GM21825 (cell line): Measurements from ENCODE around the gene PLA2G3.

Experiments
- ATAC-seq: cut with Tn5 transposase; IDR thresholded peaks from one replicate; pipeline ENCODE4 v1.9.1; 2021; ENCODE audit warnings: mild to moderate bottlenecking, moderate library complexity; ENCODE audit not compliant: unreplicated experiment

The PLA2G3 gene

DNA sequence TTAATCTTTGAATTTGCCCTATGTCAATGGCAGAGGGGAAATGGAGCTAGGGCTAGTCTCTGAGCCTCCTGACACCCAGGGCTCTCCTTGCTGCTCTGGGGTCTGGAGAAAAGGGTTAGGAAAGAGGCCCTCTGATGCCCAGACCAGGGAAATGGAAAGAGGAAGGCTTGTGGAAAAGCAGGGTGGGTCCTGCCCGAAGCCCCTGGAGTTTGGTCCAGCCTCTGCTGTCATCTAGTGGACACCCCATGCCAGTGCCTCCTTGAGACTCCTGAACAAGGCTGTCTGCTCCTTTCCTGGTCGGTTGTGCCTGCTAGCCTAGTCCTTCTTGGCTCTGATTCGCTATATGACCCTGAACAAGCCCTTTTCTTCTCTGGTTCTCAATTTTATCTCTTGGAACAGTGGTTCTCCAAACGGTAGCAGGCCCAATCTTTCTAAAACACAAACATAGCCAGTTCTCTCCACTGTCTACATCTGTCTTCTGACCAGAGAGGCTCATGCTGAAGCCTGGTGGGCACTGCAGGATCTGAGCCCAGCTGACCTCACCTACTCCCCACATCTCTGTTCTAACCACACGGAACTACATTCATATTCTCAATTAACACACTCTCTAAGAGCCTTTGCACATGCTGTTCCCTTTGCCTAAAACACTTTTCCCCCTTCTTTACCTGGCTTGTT is 8.8 kb upstream of the PLA2G3 start:
- no peak for ATAC-seq

DNA sequence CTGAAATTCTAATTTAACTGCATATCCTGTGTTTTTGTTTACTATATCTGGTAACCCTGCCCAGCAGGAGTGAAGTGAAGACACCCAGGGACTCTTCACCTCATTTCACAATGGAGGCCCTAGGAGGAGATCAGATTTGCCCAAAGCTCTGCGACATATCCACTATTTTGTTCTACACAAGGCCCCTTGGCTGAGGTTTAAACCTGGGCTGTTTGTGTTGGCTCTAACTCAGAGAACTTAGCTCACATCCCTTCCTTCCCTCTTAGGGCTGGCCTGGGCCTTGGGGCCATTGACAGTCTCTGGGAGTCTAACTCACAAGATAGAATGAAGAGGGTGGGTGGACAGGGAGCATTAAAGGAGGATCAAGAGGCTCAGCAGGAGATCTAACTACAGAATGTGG is 8.2 kb upstream of the PLA2G3 start:
- no peak for ATAC-seq

- ATAC-seq = no peak
Observed at GRCh38 chr22:31144223-31144622, 3.9 kb upstream of the PLA2G3 start.

- no peak for ATAC-seq
Observed at GRCh38 chr22:31143537-31143936, 3.2 kb upstream of the PLA2G3 start.

DNA sequence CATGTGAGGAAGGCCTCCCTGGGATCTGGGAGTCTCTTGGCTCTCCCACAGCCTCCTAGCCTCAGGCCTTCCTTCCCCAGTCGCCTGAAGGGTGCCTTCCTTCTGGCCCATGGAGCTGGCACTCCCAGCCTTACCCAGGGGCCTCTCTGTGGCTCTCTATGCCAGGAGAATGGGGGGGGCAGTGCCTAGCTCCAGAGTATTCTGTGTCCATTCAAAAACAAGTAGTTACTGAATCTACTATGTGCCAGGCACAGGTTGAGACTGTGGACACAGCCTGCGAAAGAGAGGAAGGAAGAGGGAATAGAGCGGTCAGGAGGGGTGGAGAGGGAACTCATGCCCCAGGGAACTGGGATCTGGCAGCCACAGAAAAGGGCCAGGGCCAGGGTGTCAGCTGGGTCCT is 2.7 kb upstream of the PLA2G3 start:
- ATAC-seq = no peak

DNA sequence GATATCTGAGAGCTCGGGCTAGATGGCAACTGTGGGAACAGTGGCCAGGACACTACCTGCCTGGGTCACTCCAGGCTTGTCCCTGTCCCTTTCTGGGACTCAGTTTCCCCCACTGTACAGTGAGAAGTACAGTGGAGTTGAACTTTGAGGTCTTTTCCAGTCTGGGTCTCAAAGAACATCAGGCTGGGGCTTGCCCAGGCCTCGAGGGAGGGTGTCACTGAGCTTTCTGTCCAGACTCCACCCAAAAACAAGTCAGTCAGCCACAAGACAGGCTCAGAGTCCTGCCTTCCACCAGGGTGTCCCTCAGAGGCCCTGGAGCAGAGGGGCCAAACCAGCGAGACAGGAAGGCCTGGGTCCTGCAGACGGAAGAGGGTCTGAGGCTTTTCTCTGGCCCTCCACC is 2.0 kb upstream of the PLA2G3 start:
- ATAC-seq = no peak

GRCh38 chr22:31141551-31141950 is 1.2 kb upstream of the PLA2G3 start:
- ATAC-seq = no peak

DNA sequence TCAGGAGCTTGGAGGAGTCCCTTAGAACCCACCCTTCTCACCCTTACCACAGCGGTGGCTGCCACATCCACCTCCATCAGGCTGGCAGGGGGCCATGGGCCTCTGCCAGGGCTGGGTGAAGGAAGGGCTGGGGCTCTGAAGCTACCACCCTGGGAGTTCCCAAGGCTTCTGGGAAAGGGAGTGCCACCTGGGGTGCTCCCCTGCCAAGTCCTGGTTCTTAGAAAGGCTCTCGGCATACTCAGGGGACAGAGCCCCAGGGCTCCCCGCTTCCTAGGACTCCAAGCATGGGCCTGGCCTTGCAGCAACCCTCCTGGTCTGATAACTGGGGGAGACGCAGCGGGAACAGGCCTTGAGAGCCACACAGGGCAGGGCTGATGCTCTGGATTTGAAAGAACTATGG is 438 bp upstream of the PLA2G3 start:
- no peak for ATAC-seq

DNA sequence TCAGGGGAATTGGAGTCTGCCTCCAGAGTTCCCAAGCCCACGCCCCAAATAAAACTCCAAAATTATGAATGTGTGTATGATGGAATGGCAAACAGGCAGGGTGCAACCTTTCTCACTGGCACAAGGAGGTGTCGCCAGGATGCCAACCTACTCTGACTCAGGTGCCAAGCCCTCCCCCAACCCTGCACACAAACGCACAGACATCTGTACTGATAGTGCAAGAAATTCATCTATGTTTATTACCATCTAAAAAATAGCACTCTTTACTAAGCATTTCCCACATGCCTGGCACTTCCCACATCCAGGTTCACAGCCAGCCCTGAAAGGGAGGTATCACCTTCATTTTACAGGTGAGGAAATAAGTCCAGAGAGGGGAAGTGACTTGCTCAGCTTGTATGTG is 1.2 kb downstream of the PLA2G3 start:
- no peak for ATAC-seq

GRCh38 chr22:31138126-31138525 is 2.2 kb downstream of the PLA2G3 start:
- no peak for ATAC-seq

DNA sequence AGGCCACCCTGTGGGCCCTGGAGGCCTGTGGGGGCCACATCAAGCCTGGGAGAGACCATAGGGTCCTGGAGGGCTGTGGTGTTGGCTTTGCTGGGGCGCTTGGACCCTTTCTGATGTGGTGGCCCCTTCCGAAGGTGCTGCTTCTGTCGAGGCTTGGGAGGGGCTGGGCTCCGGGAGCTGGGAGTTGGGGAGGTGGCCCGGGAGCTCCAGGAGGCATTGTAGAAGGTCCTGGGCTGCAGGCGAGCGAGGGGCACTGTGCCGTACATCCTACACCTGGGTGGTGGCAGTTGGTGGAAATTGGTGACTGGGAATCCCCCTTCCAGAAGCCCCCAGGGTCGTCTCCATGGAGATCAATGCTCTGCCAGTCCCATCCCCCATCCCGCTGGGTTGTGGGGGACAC is 2.6 kb downstream of the PLA2G3 start:
- no peak for ATAC-seq

DNA sequence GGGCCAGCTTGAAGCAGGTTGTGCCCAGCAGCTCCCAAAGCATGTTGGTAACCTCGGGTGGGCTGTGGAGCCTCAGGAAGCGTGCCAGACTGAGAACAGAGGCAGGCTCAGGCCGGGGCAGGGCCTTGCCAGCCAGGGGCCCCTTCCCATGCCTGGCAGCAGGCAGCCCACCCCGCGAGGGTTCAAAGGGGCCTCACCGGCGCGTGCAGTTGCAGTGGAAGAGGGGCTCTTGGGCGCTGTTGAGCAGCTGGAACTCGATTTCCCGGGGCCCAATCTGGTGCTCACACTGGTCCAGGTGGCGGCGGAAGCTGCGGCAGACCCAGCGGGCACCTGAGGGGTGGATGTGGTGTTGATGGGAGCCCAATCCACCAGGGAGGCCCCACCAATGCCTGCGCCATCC is 3.6 kb downstream of the PLA2G3 start:
- ATAC-seq = no peak

GRCh38 chr22:31136155-31136554 is 4.2 kb downstream of the PLA2G3 start:
- no peak for ATAC-seq

DNA sequence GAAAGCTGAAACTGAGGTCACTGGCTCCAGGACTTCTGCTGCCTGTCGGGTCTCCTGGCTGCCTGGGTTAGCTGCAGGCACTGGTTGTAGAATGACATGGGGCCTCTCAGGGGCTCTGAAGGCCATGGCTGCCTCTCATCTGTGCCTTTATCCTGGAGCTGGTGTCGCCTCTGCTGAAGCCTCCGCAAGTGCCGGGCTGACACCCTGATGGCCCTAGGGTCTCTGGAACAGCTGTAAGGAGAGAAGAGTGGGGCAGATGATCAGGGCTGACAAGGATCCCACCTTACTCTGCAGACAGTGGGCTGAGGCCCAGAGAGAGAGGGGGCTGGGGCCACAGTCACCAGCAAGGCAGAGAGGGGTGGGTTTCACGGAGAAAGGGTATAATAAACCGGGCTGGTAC is 4.6 kb downstream of the PLA2G3 start:
- ATAC-seq = no peak

DNA sequence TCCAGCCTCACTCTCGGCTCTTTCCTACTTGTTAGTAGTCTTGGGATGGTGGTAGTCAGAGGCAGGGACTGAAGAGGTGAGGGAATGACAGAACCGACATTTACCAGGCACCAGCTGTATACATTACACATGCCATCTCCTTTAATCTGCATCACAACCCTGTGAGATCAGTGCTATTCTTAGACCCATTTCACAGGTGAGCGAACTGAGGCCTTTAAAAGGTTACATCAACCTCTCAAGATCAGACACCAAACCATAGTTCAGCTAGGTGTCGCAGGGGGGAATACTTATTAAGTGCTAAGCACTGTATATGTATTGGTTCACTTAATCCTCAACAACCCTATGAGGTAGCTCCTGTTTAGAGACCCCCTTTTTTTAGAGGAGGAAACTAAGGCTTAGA is 5.6 kb downstream of the PLA2G3 start:
- ATAC-seq = no peak

GRCh38 chr22:31133911-31134310 is 6.4 kb downstream of the PLA2G3 start:
- ATAC-seq = no peak

- no peak for ATAC-seq
Observed at GRCh38 chr22:31130873-31131272, 9.4 kb downstream of the PLA2G3 start.

DNA sequence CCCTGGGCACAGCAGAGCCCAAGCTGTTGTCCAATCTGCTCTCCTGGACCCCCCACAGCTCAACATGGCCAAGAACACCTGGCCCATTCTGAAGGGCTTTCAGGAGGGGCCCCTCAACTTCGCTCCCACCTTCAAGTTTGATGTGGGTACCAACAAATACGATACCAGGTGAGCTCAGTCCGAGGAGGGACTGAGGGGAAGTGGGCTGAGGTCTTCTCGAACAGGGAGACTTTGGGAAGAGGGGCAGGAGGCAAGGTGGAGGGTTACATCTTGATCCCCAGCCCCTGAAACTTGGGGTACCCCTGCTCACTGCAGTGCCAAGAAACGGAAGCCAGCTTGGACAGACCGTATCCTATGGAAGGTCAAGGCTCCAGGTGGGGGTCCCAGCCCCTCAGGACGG is 12.2 kb downstream of the PLA2G3 start:
- no peak for ATAC-seq

- ATAC-seq = no peak
Observed at GRCh38 chr22:31127181-31127772, 13.0 kb downstream of the PLA2G3 start.

DNA sequence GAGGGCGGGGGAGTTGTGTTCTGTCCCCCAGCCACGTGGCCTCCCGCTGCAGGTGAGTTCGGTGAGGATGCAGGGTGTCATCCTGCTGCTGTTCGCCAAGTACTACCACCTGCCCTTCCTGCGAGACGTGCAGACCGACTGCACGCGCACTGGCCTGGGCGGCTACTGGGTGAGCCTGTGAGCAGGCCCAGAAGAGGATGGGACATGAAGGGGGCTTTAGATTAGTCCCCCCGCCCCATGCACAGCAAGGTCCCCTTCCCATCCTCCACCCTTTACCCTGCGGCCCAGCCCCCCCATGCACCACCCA is 13.5 kb downstream of the PLA2G3 start:
- ATAC-seq = no peak

DNA sequence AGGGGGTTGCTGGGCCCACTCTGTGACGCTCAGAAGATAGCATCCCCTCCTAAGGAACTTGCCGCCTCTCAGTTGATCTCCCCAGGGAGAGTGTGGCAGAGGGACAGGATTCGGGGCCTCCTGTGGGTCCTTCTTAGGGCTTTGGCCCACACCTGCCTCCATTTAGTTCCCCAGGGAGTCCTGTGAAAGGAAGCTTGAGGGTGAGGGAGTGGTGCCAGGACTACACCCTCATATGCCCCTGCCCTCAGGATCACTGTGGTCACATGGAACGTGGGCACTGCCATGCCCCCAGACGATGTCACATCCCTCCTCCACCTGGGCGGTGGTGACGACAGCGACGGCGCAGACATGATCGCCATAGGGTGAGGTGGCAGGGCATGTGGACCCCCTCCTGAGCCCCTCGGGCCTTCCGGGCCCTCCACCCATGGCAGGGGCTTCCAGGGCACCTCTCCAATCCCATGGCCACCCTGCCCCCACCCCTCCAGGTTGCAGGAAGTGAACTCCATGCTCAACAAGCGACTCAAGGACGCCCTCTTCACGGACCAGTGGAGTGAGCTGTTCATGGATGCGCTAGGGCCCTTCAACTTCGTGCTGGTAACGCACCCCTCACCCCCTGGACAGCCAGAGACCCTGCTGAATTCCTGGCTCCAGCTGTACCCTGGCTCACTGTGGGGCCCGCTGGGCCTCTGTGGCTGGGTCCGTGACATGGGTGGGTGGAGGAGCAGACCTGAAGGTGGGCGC is 14.0 kb downstream of the PLA2G3 start:
- ATAC-seq = no peak

DNA sequence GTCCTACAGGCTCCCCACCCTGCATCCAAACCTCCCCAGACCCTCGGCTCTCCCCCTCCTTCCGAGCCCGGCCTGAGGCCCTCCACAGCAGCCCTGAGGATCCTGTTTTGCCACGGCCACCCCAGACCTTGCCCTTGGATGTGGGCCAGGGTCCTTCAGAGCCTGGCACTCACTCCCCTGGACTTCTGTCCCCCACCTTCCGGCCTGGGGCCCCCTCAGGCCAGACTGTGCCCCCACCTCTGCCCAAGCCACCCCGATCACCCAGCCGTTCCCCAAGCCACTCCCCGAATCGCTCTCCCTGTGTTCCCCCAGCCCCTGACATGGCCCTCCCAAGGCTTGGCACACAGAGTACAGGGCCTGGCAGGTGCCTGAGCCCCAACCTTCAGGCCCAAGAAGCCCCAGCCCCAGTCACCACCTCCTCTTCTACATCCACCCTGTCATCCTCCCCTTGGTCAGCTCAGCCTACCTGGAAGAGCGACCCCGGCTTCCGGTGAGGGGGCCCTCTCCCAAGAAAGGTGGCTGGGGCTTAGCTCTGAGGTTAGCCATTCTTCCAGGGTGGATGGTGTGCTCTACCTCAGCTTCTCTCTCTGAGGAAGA is 14.7 kb downstream of the PLA2G3 start:
- ATAC-seq = no peak
